Liver (tissue), 9 donors: ENCODE data around the gene IL11. TPM values are rescaled to one million over a fixed set of nuclear protein-coding genes. Genes with fewer than 3 reads are reported as not detected.

Experiments
- DNase-seq: peaks from one replicate; pipeline ENCODE4 v3.0.0-alpha.2; 2017; ENCODE audit warnings: low spot score
- H3K27ac ChIP-seq, 2 donors: one replicate each; pipeline ENCODE4 v1.7.0; 2013; ENCODE audit warnings: inconsistent platforms in 2 of 2, low read length in 2 of 2, control low read depth in 1 of 2, low read depth in 1 of 2, mild to moderate bottlenecking in 1 of 2
- H3K27me3 ChIP-seq, 4 donors: one replicate each; pipeline versions ENCODE4 v1.6.1 to v1.7.0; 2013; ENCODE audit warnings: low read length in 3 of 4, inconsistent platforms in 1 of 4, mild to moderate bottlenecking in 1 of 4, moderate library complexity in 1 of 4; ENCODE audit not compliant: control insufficient read depth in 4 of 4, insufficient read depth in 4 of 4
- H3K36me3 ChIP-seq, 4 donors: one replicate each; pipeline versions ENCODE4 v1.6.1 to v1.7.0; 2013; ENCODE audit warnings: low read length in 3 of 4, mild to moderate bottlenecking in 3 of 4, low read depth in 1 of 4, moderate library complexity in 1 of 4; ENCODE audit not compliant: control insufficient read depth in 4 of 4, insufficient read depth in 3 of 4
- H3K4me1 ChIP-seq, 4 donors: one replicate each; pipeline versions ENCODE4 v1.6.1 to v1.7.0; 2013; ENCODE audit warnings: low read length in 3 of 4, mild to moderate bottlenecking in 3 of 4, moderate library complexity in 1 of 4; ENCODE audit not compliant: control insufficient read depth in 4 of 4, insufficient read depth in 4 of 4
- H3K4me3 ChIP-seq, 3 donors: one replicate each; pipeline versions ENCODE4 v1.6.1 to v1.7.0; 2013; ENCODE audit warnings: low read length in 3 of 3, control low read depth in 1 of 3, low read depth in 1 of 3, mild to moderate bottlenecking in 1 of 3
- H3K9ac ChIP-seq, 2 donors: one replicate each; pipeline ENCODE4 v1.7.0; 2013; ENCODE audit warnings: low read length in 2 of 2, mild to moderate bottlenecking in 2 of 2, moderate library complexity in 2 of 2, control low read depth in 1 of 2, low read depth in 1 of 2
- H3K9me3 ChIP-seq, 4 donors: one replicate each; pipeline versions ENCODE4 v1.6.1 to v1.7.0; 2013; ENCODE audit warnings: low read length in 3 of 4; ENCODE audit not compliant: control insufficient read depth in 4 of 4
- FOXA1 ChIP-seq: IDR thresholded peaks from 2 replicates; pipeline ENCODE4 v1.6.1; 2016; ENCODE audit warnings: antibody characterized with exemption
- FOXA2 ChIP-seq: IDR thresholded peaks from 2 replicates; pipeline ENCODE4 v1.6.1; 2016; ENCODE audit warnings: antibody characterized with exemption
- HNF4A ChIP-seq, 2 donors: conservative IDR thresholded peaks; 2 replicates each; pipeline ENCODE4 v1.6.1; 2016; ENCODE audit warnings: antibody characterized with exemption in 2 of 2, mild to moderate bottlenecking in 2 of 2
- HNF4G ChIP-seq: IDR thresholded peaks from 2 replicates; pipeline ENCODE4 v1.6.1; 2016; ENCODE audit warnings: antibody characterized with exemption
- JUND ChIP-seq, 2 donors: IDR thresholded peaks; 2 replicates each; pipeline ENCODE4 v1.6.1; 2016; ENCODE audit warnings: antibody characterized with exemption in 2 of 2
- NR2F2 ChIP-seq: IDR thresholded peaks from 2 replicates; pipeline ENCODE4 v1.6.1; 2016; ENCODE audit warnings: antibody characterized with exemption
- RAD21 ChIP-seq, 2 donors: IDR thresholded peaks; 2 replicates each; pipeline ENCODE4 v1.6.1; 2016; ENCODE audit warnings: antibody characterized with exemption in 2 of 2, mild to moderate bottlenecking in 2 of 2
- SP1 ChIP-seq: IDR thresholded peaks from 2 replicates; pipeline ENCODE4 v1.6.1; 2018; ENCODE audit warnings: antibody characterized with exemption, mild to moderate bottlenecking
- TAF1 ChIP-seq: conservative IDR thresholded peaks from 2 replicates; pipeline ENCODE4 v1.6.1; 2016; ENCODE audit warnings: antibody characterized with exemption, mild to moderate bottlenecking
- YY1 ChIP-seq: IDR thresholded peaks from 2 replicates; pipeline ENCODE4 v1.6.1; 2016; ENCODE audit warnings: antibody characterized with exemption, mild to moderate bottlenecking
- WGBS: extraction: QIAGEN DNeasy Blood & Tissue Kit; methylation state at CpG from one replicate; pipeline ENCODE4 v1.1.7; 2013; 5-methylcytosine and 5-hydroxymethylcytosine counted together
- polyA plus RNA-seq, 2 donors: library from polyadenylated mRNA; stranded (reverse) in 1 of 2; unstranded in 1 of 2; fragments of 200-250 nt in 1 of 2; fragments of >200 nt in 1 of 2; fragmentation: Nextera tagmentation in 1 of 2; extraction: Ambion mirVana in 1 of 2; gene quantifications; one replicate each; pipeline versions ENCODE4 v1.2.1 to v1.2.3, GENCODE V29; 2013 to 2015
- total RNA-seq, 2 donors: library from RNA; depleted of rRNA; stranded (reverse); fragments of >200 nt; gene quantifications; one replicate each; pipeline ENCODE4 v1.2.3, GENCODE V29; 2014
- TF ChIP-seq, protein P1 (sequence below): IDR thresholded peaks from 2 replicates; pipeline ENCODE4 v1.6.1; 2016; ENCODE audit warnings: antibody characterized with exemption
- TF ChIP-seq, protein P2 (sequence below): IDR thresholded peaks from 2 replicates; pipeline ENCODE4 v1.6.1; 2016; ENCODE audit warnings: antibody characterized with exemption, mild to moderate bottlenecking
- TF ChIP-seq, protein P3 (sequence below): fragments of 150-350 bp; IDR thresholded peaks from 2 replicates; pipeline ENCODE4 v1.5.1; 2017; ENCODE audit warnings: improper control_type of control experiment, low read depth, low read length; ENCODE audit not compliant: missing input control
- TF ChIP-seq, protein P4 (sequence below): IDR thresholded peaks from 2 replicates; pipeline ENCODE4 v1.6.1; 2016; ENCODE audit warnings: antibody characterized with exemption
- TF ChIP-seq, protein P5 (sequence below): IDR thresholded peaks from 2 replicates; pipeline ENCODE4 v1.6.1; 2016; ENCODE audit warnings: antibody characterized with exemption
- donor health status: healthy.
- donor health status: healthy.
- donor health status: healthy.
- donor health status: healthy.
- donor health status: healthy.

The IL11 gene
- total and polyA plus RNA-seq, 4 donors, result not detected

DNA sequence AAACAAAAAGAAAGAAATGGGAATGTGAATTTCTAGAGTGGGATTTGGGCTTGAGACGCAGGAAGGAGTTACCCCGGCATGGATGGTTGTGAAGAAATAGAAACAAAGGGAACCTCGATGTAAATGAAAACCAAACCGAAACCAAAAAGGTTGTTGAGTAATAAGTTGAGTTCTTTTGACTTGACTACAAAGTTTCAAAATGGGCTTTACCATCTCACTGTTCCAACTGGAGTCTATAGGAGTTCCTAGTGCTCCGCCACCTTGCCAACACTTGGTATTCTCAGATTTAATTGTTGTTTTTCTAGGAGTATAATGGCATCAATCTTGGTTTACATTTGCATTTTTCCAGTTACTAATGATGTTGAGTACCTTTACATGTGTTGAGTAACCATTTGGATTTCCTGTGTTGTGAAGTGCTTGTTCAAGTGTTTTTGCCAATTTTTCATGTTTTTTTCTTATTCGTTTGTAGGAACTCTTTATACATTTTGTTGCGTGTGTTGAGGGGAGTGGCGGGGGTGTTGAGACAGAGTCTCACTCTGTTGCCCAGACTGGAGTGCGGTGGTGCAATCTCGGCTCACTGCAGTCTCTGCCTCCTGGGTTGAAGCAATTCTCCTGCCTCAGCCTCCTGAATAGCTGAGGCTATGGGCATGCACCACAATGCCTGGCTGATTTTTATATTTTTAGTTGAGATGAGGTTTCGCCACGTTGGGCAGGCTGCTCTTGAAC, 28.1 kb upstream of the IL11 start:
- TF ChIP-seq SP1 (no peak), FOXA1 (no peak), NR2F2 (no peak), YY1 (no peak), FOXA2 (no peak), TAF1 (no peak), JUND (IDR thresholded peaks at IDR 0.05) (no peak), HNF4A (conservative IDR thresholded peaks at IDR 0.05) (no peak), HNF4G (no peak), RAD21 (IDR thresholded peaks at IDR 0.05) (no peak)
- TF ChIP-seq, protein P1, sequence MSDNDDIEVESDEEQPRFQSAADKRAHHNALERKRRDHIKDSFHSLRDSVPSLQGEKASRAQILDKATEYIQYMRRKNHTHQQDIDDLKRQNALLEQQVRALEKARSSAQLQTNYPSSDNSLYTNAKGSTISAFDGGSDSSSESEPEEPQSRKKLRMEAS, result no peak
- TF ChIP-seq, protein P2, sequence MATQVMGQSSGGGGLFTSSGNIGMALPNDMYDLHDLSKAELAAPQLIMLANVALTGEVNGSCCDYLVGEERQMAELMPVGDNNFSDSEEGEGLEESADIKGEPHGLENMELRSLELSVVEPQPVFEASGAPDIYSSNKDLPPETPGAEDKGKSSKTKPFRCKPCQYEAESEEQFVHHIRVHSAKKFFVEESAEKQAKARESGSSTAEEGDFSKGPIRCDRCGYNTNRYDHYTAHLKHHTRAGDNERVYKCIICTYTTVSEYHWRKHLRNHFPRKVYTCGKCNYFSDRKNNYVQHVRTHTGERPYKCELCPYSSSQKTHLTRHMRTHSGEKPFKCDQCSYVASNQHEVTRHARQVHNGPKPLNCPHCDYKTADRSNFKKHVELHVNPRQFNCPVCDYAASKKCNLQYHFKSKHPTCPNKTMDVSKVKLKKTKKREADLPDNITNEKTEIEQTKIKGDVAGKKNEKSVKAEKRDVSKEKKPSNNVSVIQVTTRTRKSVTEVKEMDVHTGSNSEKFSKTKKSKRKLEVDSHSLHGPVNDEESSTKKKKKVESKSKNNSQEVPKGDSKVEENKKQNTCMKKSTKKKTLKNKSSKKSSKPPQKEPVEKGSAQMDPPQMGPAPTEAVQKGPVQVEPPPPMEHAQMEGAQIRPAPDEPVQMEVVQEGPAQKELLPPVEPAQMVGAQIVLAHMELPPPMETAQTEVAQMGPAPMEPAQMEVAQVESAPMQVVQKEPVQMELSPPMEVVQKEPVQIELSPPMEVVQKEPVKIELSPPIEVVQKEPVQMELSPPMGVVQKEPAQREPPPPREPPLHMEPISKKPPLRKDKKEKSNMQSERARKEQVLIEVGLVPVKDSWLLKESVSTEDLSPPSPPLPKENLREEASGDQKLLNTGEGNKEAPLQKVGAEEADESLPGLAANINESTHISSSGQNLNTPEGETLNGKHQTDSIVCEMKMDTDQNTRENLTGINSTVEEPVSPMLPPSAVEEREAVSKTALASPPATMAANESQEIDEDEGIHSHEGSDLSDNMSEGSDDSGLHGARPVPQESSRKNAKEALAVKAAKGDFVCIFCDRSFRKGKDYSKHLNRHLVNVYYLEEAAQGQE, result no peak
- TF ChIP-seq, protein P3, sequence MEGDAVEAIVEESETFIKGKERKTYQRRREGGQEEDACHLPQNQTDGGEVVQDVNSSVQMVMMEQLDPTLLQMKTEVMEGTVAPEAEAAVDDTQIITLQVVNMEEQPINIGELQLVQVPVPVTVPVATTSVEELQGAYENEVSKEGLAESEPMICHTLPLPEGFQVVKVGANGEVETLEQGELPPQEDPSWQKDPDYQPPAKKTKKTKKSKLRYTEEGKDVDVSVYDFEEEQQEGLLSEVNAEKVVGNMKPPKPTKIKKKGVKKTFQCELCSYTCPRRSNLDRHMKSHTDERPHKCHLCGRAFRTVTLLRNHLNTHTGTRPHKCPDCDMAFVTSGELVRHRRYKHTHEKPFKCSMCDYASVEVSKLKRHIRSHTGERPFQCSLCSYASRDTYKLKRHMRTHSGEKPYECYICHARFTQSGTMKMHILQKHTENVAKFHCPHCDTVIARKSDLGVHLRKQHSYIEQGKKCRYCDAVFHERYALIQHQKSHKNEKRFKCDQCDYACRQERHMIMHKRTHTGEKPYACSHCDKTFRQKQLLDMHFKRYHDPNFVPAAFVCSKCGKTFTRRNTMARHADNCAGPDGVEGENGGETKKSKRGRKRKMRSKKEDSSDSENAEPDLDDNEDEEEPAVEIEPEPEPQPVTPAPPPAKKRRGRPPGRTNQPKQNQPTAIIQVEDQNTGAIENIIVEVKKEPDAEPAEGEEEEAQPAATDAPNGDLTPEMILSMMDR, result no peak
- TF ChIP-seq, protein P4, sequence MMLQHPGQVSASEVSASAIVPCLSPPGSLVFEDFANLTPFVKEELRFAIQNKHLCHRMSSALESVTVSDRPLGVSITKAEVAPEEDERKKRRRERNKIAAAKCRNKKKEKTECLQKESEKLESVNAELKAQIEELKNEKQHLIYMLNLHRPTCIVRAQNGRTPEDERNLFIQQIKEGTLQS, result no peak
- TF ChIP-seq, protein P5, sequence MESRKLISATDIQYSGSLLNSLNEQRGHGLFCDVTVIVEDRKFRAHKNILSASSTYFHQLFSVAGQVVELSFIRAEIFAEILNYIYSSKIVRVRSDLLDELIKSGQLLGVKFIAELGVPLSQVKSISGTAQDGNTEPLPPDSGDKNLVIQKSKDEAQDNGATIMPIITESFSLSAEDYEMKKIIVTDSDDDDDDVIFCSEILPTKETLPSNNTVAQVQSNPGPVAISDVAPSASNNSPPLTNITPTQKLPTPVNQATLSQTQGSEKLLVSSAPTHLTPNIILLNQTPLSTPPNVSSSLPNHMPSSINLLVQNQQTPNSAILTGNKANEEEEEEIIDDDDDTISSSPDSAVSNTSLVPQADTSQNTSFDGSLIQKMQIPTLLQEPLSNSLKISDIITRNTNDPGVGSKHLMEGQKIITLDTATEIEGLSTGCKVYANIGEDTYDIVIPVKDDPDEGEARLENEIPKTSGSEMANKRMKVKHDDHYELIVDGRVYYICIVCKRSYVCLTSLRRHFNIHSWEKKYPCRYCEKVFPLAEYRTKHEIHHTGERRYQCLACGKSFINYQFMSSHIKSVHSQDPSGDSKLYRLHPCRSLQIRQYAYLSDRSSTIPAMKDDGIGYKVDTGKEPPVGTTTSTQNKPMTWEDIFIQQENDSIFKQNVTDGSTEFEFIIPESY, result no peak
- 84% methylated on average over 12 of the region's 12 CpGs for WGBS
- H3K27me3 ChIP-seq, result no peaks in the 10 kb centered on the region
- H3K27ac ChIP-seq, result no peak overlapping the region
- DNase-seq, result no peak
- H3K4me3 ChIP-seq, result no peak overlapping the region
- H3K9ac ChIP-seq, result no peak overlapping the region
- no peaks in the 10 kb centered on the region for H3K9me3 ChIP-seq
- H3K4me1 ChIP-seq, result no peaks in the 10 kb centered on the region
- peaks cover 3 to 17% (median 6%) of the 10 kb centered on the region in 4 donors for H3K36me3 ChIP-seq
